Skin of body (tissue), 2 donors: ENCODE results near the gene CPT1A. TPM values are rescaled to one million over a fixed set of nuclear protein-coding genes. Genes with fewer than 3 reads are reported as not detected.

Experiments
- DNase-seq: peaks from one replicate; lab custom pipeline; 2025; lab: John Stamatoyannopoulos, UW
- total RNA-seq: library from RNA; depleted of rRNA; stranded (reverse); fragments of >200 nt; gene quantifications from one replicate; pipeline ENCODE4 v1.2.3, GENCODE V29; 2014

CPT1A gene
- total RNA-seq, 1 donor from 2014 or later = 13.6 TPM

- no peak for DNase-seq
These were observed 43.4 kb downstream of the CPT1A start for GRCh38 chr11:68798221-68798813.

GRCh38 chr11:68796801-68797200, 44.9 kb downstream of the CPT1A start:
- no peak for DNase-seq

- DNase-seq = no peak
These were observed 49.2 kb downstream of the CPT1A start for GRCh38 chr11:68792400-68792966.

- DNase-seq = no peak
These were observed 57.1 kb downstream of the CPT1A start for GRCh38 chr11:68784653-68785052.

GRCh38 chr11:68783216-68783821, 58.4 kb downstream of the CPT1A start:
- no peak for DNase-seq

- no peak for DNase-seq
These were observed 59.0 kb downstream of the CPT1A start for GRCh38 chr11:68782711-68783110.

- DNase-seq = no peak
These were observed 60.9 kb downstream of the CPT1A start for GRCh38 chr11:68780829-68781228.

- no peak for DNase-seq
These were observed 63.5 kb downstream of the CPT1A start for GRCh38 chr11:68778205-68778604.

- DNase-seq = no peak
These were observed 65.1 kb downstream of the CPT1A start for GRCh38 chr11:68776442-68777235.

- no peak for DNase-seq
These were observed 65.7 kb downstream of the CPT1A start for GRCh38 chr11:68775951-68776388.

GRCh38 chr11:68774194-68774585, 67.5 kb downstream of the CPT1A start:
- DNase-seq = no peak

GRCh38 chr11:68773521-68774193, 68.1 kb downstream of the CPT1A start:
- no peak for DNase-seq

GRCh38 chr11:68772936-68773335, 68.8 kb downstream of the CPT1A start:
- DNase-seq = no peak

GRCh38 chr11:68770781-68771180, 70.9 kb downstream of the CPT1A start:
- no peak for DNase-seq

GRCh38 chr11:68767672-68768071, 74.0 kb downstream of the CPT1A start:
- no peak for DNase-seq

GRCh38 chr11:68766786-68767185, 74.9 kb downstream of the CPT1A start:
- DNase-seq = no peak

GRCh38 chr11:68764746-68765145, 77.0 kb downstream of the CPT1A start:
- DNase-seq = no peak

- no peak for DNase-seq
These were observed 77.6 kb downstream of the CPT1A start for GRCh38 chr11:68763926-68764657.

- no peak for DNase-seq
These were observed 78.5 kb downstream of the CPT1A start for GRCh38 chr11:68763181-68763721.

GRCh38 chr11:68762481-68762880, 79.2 kb downstream of the CPT1A start:
- no peak for DNase-seq

GRCh38 chr11:68761801-68762200, 79.9 kb downstream of the CPT1A start:
- no peak for DNase-seq
